ENCODE measurements around the gene HHLA2. TPM values are rescaled to one million over a fixed set of nuclear protein-coding genes. Genes with fewer than 3 reads are reported as not detected.
"Not testable (repeated sequence)": the region's sequence is repeated elsewhere in the genome, so short reads cannot be mapped to it uniquely, and the experiment has no call there.

HHLA2 gene
- polyA plus RNA-seq (2012; ENCODE audit: low read depth, missing spikeins) = 0.13 TPM

GRCh38 chr3:108296239-108296638 is at the start of gene HHLA2:
TSS of gene HHLA2 (plus strand) at chr3:108296548. CDS start at chr3:108351814, 55,266 bp downstream.
- FAIRE-seq (peak; percentile 77), DNase-seq (ENCODE audit: insufficient read length, low spot score) (no peak)
- no peak for TF ChIP-seq POLR2A (IDR thresholded peaks at IDR 0.05; ENCODE audit: low read depth, low read length)
- TF ChIP-seq POU2F2 (IDR thresholded peaks at IDR 0.05; ENCODE audit: low read depth, low read length) = no peak
- no peak for TF ChIP-seq TAF1 (IDR thresholded peaks at IDR 0.05; ENCODE audit: low read depth, low read length)
- TF ChIP-seq SPI1 (IDR thresholded peaks at IDR 0.05; ENCODE audit: low read depth, low read length) = no peak

GRCh38 chr3:108250626-108251025 is 45.7 kb upstream of the HHLA2 start:
- DNase-seq (ENCODE audit: insufficient read length, low spot score) (no peak), FAIRE-seq (no peak)
- TF ChIP-seq POLR2A (IDR thresholded peaks at IDR 0.05; ENCODE audit: low read depth, low read length) (no peak), POLR2AphosphoS5 (IDR thresholded peaks at IDR 0.05; ENCODE audit: low read depth, low read length) (no peak), TAF1 (IDR thresholded peaks at IDR 0.05; ENCODE audit: low read depth, low read length) (no peak), POU2F2 (IDR thresholded peaks at IDR 0.05; ENCODE audit: low read depth, low read length) (no peak), PAX5 (IDR thresholded peaks at IDR 0.05; ENCODE audit: insufficient read depth, low read length, severe bottlenecking) (no peak)

GRCh38 chr3:108251265-108251664 is 45.1 kb upstream of the HHLA2 start:
- no peak for FAIRE-seq
- no peak for DNase-seq (ENCODE audit: insufficient read length, low spot score)
- no peak for TF ChIP-seq POU2F2 (IDR thresholded peaks at IDR 0.05; ENCODE audit: low read depth, low read length)
- TF ChIP-seq POLR2AphosphoS5 (IDR thresholded peaks at IDR 0.05; ENCODE audit: low read depth, low read length) = no peak
- TF ChIP-seq SPI1 (IDR thresholded peaks at IDR 0.05; ENCODE audit: low read depth, low read length) = no peak
- TF ChIP-seq TAF1 (IDR thresholded peaks at IDR 0.05; ENCODE audit: low read depth, low read length) = no peak
- TF ChIP-seq POLR2A (IDR thresholded peaks at IDR 0.05; ENCODE audit: low read depth, low read length) = no peak

DNA sequence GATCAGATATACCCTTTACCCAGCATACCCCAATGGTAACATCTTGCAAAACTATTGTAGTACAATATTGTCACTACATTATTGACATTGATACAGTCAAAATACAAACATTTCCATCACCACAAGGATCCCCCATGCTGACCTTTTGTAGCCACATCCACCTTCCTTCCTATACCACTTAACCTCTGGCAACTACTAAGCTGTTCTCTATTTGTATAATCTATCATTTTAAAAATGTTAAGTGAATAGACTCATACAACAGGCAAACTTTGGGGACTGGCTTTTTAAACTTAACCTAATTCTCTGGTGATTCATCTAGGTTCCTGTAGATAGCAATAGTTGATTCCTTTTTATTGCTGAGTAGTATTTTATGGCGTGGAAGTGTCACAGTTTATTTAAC is 44.5 kb upstream of the HHLA2 start:
- no peak for FAIRE-seq
- TF ChIP-seq POU2F2 (IDR thresholded peaks at IDR 0.05; ENCODE audit: low read depth, low read length) = no peak
- no peak for TF ChIP-seq PAX5 (IDR thresholded peaks at IDR 0.05; ENCODE audit: insufficient read depth, low read length, severe bottlenecking)
- TF ChIP-seq POLR2AphosphoS5 (IDR thresholded peaks at IDR 0.05; ENCODE audit: low read depth, low read length) = no peak
- no peak for TF ChIP-seq TAF1 (IDR thresholded peaks at IDR 0.05; ENCODE audit: low read depth, low read length)
- TF ChIP-seq SPI1 (IDR thresholded peaks at IDR 0.05; ENCODE audit: low read depth, low read length) = no peak
- TF ChIP-seq POLR2A (IDR thresholded peaks at IDR 0.05; ENCODE audit: low read depth, low read length) = no peak

DNA sequence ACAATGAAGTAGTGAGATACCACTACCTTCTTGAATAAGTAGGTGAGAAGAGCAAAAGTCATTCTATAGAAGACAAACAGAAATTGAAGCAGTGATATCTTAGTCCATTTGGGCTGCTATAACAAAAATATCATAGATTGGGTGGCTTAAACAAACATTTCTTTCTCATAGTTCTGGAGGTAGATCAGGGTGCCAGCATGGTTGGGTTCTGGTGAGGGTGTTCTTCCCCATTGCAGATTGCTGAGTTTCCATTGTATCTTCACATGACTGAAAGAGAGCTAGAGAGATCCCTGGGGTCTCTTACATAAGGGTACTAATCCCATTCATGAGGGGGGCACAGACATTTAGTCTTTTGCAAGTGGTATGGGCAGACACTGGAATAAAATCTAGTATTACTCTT is 41.2 kb upstream of the HHLA2 start:
- FAIRE-seq = no peak
- DNase-seq (ENCODE audit: insufficient read length, low spot score) = no peak
- TF ChIP-seq POLR2A (IDR thresholded peaks at IDR 0.05; ENCODE audit: low read depth, low read length) (no peak), PAX5 (IDR thresholded peaks at IDR 0.05; ENCODE audit: insufficient read depth, low read length, severe bottlenecking) (no peak), SPI1 (IDR thresholded peaks at IDR 0.05; ENCODE audit: low read depth, low read length) (no peak), POU2F2 (IDR thresholded peaks at IDR 0.05; ENCODE audit: low read depth, low read length) (no peak), POLR2AphosphoS5 (IDR thresholded peaks at IDR 0.05; ENCODE audit: low read depth, low read length) (no peak), TAF1 (IDR thresholded peaks at IDR 0.05; ENCODE audit: low read depth, low read length) (no peak)

More for the DNA sequence above, 44.5 kb upstream of the HHLA2 start:
- no peak for DNase-seq (ENCODE audit: insufficient read length, low spot score)

DNA sequence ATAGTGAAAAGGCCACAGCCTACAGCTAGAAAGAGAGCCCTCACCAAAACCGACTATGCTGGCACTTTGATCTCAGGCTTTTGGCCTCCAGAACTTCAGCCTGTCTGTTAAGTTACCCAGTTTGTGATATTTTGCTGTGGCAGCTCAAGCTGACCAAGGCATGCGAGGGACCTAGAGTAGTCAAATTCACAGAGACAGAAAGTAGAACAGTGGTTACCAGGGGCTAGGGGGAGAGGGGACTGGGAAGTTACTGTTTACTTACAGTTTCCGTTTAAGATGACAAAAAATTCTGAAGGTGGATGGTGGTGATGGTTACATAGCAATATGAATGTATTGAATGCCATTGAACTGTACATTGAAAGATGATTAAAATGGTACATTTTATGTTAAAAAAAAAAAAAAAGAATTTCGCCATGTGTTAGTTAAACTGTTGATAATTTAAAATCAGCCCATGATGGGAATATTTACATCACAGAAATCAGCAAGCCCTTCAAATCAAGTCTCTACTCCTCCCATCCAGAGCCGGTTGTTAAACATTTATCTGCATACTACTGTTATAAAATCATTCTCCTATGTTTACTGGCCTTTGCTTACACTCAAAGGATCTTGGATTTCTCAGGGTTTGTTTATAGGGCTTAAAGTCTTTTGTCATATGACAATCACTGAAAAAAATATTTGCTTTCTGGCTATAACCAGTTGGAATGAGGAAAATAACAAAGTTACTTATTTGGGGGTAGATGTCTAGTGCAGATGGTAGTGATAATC is 31.6 kb upstream of the HHLA2 start:
- not testable (repeated sequence) for FAIRE-seq; DNase-seq (ENCODE audit: insufficient read length, low spot score)

- not testable (repeated sequence) for DNase-seq (ENCODE audit: insufficient read length, low spot score); FAIRE-seq
These were observed 28.1 kb upstream of the HHLA2 start for GRCh38 chr3:108268235-108268634.

DNA sequence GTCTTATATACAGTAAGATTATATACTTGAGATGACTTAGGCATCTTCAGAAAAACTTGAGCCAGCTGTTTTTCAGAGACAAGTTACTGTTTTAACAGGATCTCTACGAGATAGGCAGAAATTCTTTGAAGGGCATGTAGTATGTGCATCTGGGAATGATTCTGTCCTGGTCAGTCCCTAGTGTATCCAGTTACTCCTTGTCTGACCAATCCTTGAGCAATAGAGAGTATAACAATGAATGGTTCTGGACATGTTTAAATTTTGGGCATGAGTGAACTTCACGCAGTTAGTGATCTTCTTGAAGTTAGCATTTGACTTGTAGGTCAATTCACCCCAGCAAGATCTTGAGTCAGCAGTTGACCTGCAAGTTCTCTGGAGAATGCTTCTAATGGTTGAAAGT is 24.7 kb upstream of the HHLA2 start:
- no peak for DNase-seq (ENCODE audit: insufficient read length, low spot score)
- TF ChIP-seq TAF1 (IDR thresholded peaks at IDR 0.05; ENCODE audit: low read depth, low read length) (no peak), POU2F2 (IDR thresholded peaks at IDR 0.05; ENCODE audit: low read depth, low read length) (no peak), POLR2AphosphoS5 (IDR thresholded peaks at IDR 0.05; ENCODE audit: low read depth, low read length) (no peak), POLR2A (IDR thresholded peaks at IDR 0.05; ENCODE audit: low read depth, low read length) (no peak), SPI1 (IDR thresholded peaks at IDR 0.05; ENCODE audit: low read depth, low read length) (no peak), PAX5 (IDR thresholded peaks at IDR 0.05; ENCODE audit: insufficient read depth, low read length, severe bottlenecking) (no peak)
- no peak for FAIRE-seq

DNA sequence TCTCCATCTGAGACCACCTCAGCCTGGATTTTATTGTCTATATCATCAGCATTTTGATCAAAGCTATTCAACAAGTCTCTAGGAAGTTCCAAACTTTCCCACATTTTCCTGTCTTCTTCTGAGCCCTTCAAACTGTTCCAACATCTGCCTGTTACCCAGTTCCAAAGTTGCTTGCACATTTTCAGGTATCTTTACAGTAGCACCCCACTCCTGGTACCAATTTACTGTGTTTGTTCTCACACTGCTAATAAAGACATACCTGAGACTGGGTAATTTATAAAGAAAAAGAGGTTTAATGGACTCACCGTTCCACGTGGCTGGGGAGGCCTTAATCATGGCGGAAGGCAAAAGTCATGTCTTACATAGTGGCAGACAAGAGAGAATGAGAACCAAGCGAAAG is 17.3 kb upstream of the HHLA2 start:
- not testable (repeated sequence) for FAIRE-seq; DNase-seq (ENCODE audit: insufficient read length, low spot score)

DNA sequence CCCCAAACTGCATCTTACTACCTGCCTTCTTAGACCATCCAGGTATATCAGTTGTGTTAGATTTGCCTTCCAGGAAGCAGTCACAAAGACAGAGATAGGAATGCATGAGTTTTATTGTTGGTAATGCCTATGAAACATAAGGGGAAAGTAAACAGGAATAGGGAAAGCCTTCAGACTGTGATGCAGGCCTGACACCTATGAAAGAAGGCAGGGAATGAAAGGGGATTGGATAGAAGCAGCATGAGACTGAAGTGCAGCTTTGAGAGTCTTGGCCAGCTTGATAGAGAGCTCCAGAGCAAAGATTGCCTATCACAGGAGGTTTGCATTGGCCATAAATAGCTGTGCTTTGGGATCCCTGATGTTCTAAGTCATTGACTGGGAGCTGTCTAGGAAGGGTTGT is 15.9 kb upstream of the HHLA2 start:
- TF ChIP-seq SPI1 (IDR thresholded peaks at IDR 0.05; ENCODE audit: low read depth, low read length) (no peak), TAF1 (IDR thresholded peaks at IDR 0.05; ENCODE audit: low read depth, low read length) (no peak), POU2F2 (IDR thresholded peaks at IDR 0.05; ENCODE audit: low read depth, low read length) (no peak), POLR2A (IDR thresholded peaks at IDR 0.05; ENCODE audit: low read depth, low read length) (no peak), POLR2AphosphoS5 (IDR thresholded peaks at IDR 0.05; ENCODE audit: low read depth, low read length) (no peak)
- FAIRE-seq (no peak), DNase-seq (ENCODE audit: insufficient read length, low spot score) (no peak)

DNA sequence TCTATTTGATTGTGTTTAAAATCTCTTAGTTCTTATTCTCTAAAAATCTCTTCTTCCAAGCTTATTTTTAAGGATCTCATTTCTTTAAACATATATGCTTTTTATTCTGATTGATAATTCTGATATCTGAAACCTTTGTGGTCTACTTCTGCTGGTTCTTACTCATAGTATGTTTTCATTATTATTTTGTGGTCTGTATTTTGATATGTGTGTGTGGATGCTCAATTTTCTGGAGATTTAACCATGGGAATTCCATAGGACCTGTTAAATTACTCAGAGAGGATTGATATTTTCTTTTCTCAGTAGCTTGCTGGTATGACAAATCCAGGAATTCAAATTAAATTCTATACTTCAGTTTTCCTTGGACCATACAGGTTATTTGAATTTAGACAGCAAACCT is 14.7 kb upstream of the HHLA2 start:
- FAIRE-seq (no peak), DNase-seq (ENCODE audit: insufficient read length, low spot score) (no peak)
- no peak for TF ChIP-seq SPI1 (IDR thresholded peaks at IDR 0.05; ENCODE audit: low read depth, low read length)
- no peak for TF ChIP-seq TAF1 (IDR thresholded peaks at IDR 0.05; ENCODE audit: low read depth, low read length)
- no peak for TF ChIP-seq POLR2A (IDR thresholded peaks at IDR 0.05; ENCODE audit: low read depth, low read length)
- TF ChIP-seq POLR2AphosphoS5 (IDR thresholded peaks at IDR 0.05; ENCODE audit: low read depth, low read length) = no peak
- no peak for TF ChIP-seq POU2F2 (IDR thresholded peaks at IDR 0.05; ENCODE audit: low read depth, low read length)
- TF ChIP-seq PAX5 (IDR thresholded peaks at IDR 0.05; ENCODE audit: insufficient read depth, low read length, severe bottlenecking) = no peak

Measured in GM12891 (cell line).